ENCODE results near the gene TNIP3. TPM values are rescaled to one million over a fixed set of nuclear protein-coding genes. Genes with fewer than 3 reads are reported as not detected.
"Not testable (repeated sequence)": the region's sequence is repeated elsewhere in the genome, so short reads cannot be mapped to it uniquely, and the experiment has no call there.

Gene TNIP3
- total RNA-seq (under 1 TPM; 0.19 to 0.48 TPM), polyA plus RNA-seq (under 1 TPM in 1 of 2 donors, not detected in 1; 0.88 TPM)
- long read RNA-seq, donor 1, partial matches to known transcripts: 0 of 1 reads
- long read RNA-seq, donor 1, other reads (novel, unspliced or antisense): 1 of 1 reads
- long read RNA-seq, donor 2: 0 reads

GRCh38 chr4:121164291-121164690, at the start of gene TNIP3:
Gene TNIP3, minus strand, starts transcription at chr4:121164321. Its CDS starts 196 bp downstream, at chr4:121164125.
- ATAC-seq (ENCODE audit: low FRiP score) (no peak), DNase-seq (no peak)
- Histone ChIP-seq H3K4me3 (ENCODE audit: low read length in 2 of 2) (no peak within 1 kb of the TSS), H3K27ac (ENCODE audit: low read depth in 1 of 2, low read length in 2 of 2) (no peak within 1 kb of the TSS), H3K4me1 (ENCODE audit: control insufficient read depth in 1 of 2, insufficient read depth in 2 of 2, low read length in 2 of 2) (no peaks in the 10 kb centered on the region), H3K27me3 (ENCODE audit: control insufficient read depth in 1 of 2, insufficient read depth in 2 of 2, low read length in 1 of 2) (no peaks in the 10 kb centered on the region), H3K9me3 (ENCODE audit: control insufficient read depth, low read length) (no peaks in the 10 kb centered on the region), H3K36me3 (ENCODE audit: control insufficient read depth in 1 of 2, insufficient read depth in 2 of 2, low read length in 1 of 2) (no peaks in the 10 kb centered on the region)
- intact Hi-C loops (cut with DNase I): no loop called here
- 73 to 76% methylated on average over 4 of the region's 4 CpGs for WGBS, 2 donors

GRCh38 chr4:121212806-121213205, 48.7 kb upstream of the TNIP3 start:
- ATAC-seq (ENCODE audit: low FRiP score) (no peak), DNase-seq (no peak)
- H3K4me3 ChIP-seq (ENCODE audit: low read length in 2 of 2): no peak overlapping the region
- no peaks in the 10 kb centered on the region for H3K9me3 ChIP-seq (ENCODE audit: control insufficient read depth, low read length)
- no peaks in the 10 kb centered on the region for H3K27me3 ChIP-seq (ENCODE audit: control insufficient read depth in 1 of 2, insufficient read depth in 2 of 2, low read length in 1 of 2)
- no peaks in the 10 kb centered on the region for H3K4me1 ChIP-seq (ENCODE audit: control insufficient read depth in 1 of 2, insufficient read depth in 2 of 2, low read length in 2 of 2)
- intact Hi-C loops (cut with DNase I): no loop called here
- 13 to 17% methylated on average over 2 of the region's 2 CpGs for WGBS, 2 donors
- H3K27ac ChIP-seq (ENCODE audit: low read depth in 1 of 2, low read length in 2 of 2): no peak overlapping the region
- no peaks in the 10 kb centered on the region for H3K36me3 ChIP-seq (ENCODE audit: control insufficient read depth in 1 of 2, insufficient read depth in 2 of 2, low read length in 1 of 2)

- intact Hi-C loops (cut with DNase I): no loop called here
- DNase-seq (no peak), ATAC-seq (ENCODE audit: low FRiP score) (no peak)
- no peaks in the 10 kb centered on the region for H3K27me3 ChIP-seq (ENCODE audit: control insufficient read depth in 1 of 2, insufficient read depth in 2 of 2, low read length in 1 of 2)
- no peak overlapping the region for H3K27ac ChIP-seq (ENCODE audit: low read depth in 1 of 2, low read length in 2 of 2)
- H3K4me1 ChIP-seq (ENCODE audit: control insufficient read depth in 1 of 2, insufficient read depth in 2 of 2, low read length in 2 of 2): no peaks in the 10 kb centered on the region
- WGBS, 2 donors: 19 to 45% methylated on average over 1 of the region's 1 CpG
- H3K9me3 ChIP-seq (ENCODE audit: control insufficient read depth, low read length): no peaks in the 10 kb centered on the region
- H3K36me3 ChIP-seq (ENCODE audit: control insufficient read depth in 1 of 2, insufficient read depth in 2 of 2, low read length in 1 of 2): no peaks in the 10 kb centered on the region
- no peak overlapping the region for H3K4me3 ChIP-seq (ENCODE audit: low read length in 2 of 2)
Measured at GRCh38 chr4:121209171-121209570, 45.0 kb upstream of the TNIP3 start.

- H3K27me3 ChIP-seq (ENCODE audit: control insufficient read depth in 1 of 2, insufficient read depth in 2 of 2, low read length in 1 of 2): no peaks in the 10 kb centered on the region
- DNase-seq (no peak), ATAC-seq (ENCODE audit: low FRiP score) (no peak)
- no peaks in the 10 kb centered on the region for H3K36me3 ChIP-seq (ENCODE audit: control insufficient read depth in 1 of 2, insufficient read depth in 2 of 2, low read length in 1 of 2)
- intact Hi-C loops (cut with DNase I): no loop called here
- 80 to 83% methylated on average over 4 of the region's 4 CpGs for WGBS, 2 donors
- H3K27ac ChIP-seq (ENCODE audit: low read depth in 1 of 2, low read length in 2 of 2): no peak overlapping the region
- H3K4me3 ChIP-seq (ENCODE audit: low read length in 2 of 2): no peak overlapping the region
- H3K9me3 ChIP-seq (ENCODE audit: control insufficient read depth, low read length): no peaks in the 10 kb centered on the region
- H3K4me1 ChIP-seq (ENCODE audit: control insufficient read depth in 1 of 2, insufficient read depth in 2 of 2, low read length in 2 of 2): no peaks in the 10 kb centered on the region
Measured at GRCh38 chr4:121208244-121209007, 44.3 kb upstream of the TNIP3 start.

GRCh38 chr4:121205777-121206176, 41.7 kb upstream of the TNIP3 start:
- ATAC-seq (ENCODE audit: low FRiP score); H3K36me3 ChIP-seq (ENCODE audit: control insufficient read depth in 1 of 2, insufficient read depth in 2 of 2, low read length in 1 of 2); H3K27ac ChIP-seq (ENCODE audit: low read depth in 1 of 2, low read length in 2 of 2); H3K4me1 ChIP-seq (ENCODE audit: control insufficient read depth in 1 of 2, insufficient read depth in 2 of 2, low read length in 2 of 2); DNase-seq; H3K27me3 ChIP-seq (ENCODE audit: control insufficient read depth in 1 of 2, insufficient read depth in 2 of 2, low read length in 1 of 2); H3K4me3 ChIP-seq (ENCODE audit: low read length in 2 of 2); intact Hi-C loops (cut with DNase I); H3K9me3 ChIP-seq (ENCODE audit: control insufficient read depth, low read length): not testable (repeated sequence)
- 92 to 96% methylated on average over 3 of the region's 3 CpGs for WGBS, 2 donors

GRCh38 chr4:121200795-121201472, 36.8 kb upstream of the TNIP3 start:
- no peak overlapping the region for H3K27ac ChIP-seq (ENCODE audit: low read depth in 1 of 2, low read length in 2 of 2)
- no peaks in the 10 kb centered on the region for H3K36me3 ChIP-seq (ENCODE audit: control insufficient read depth in 1 of 2, insufficient read depth in 2 of 2, low read length in 1 of 2)
- H3K27me3 ChIP-seq (ENCODE audit: control insufficient read depth in 1 of 2, insufficient read depth in 2 of 2, low read length in 1 of 2): no peaks in the 10 kb centered on the region
- no peak overlapping the region for H3K4me3 ChIP-seq (ENCODE audit: low read length in 2 of 2)
- WGBS, 2 donors: 67 to 74% methylated on average over 3 of the region's 3 CpGs
- no peaks in the 10 kb centered on the region for H3K4me1 ChIP-seq (ENCODE audit: control insufficient read depth in 1 of 2, insufficient read depth in 2 of 2, low read length in 2 of 2)
- ATAC-seq (ENCODE audit: low FRiP score): no peak
- H3K9me3 ChIP-seq (ENCODE audit: control insufficient read depth, low read length): no peaks in the 10 kb centered on the region
- DNase-seq: no peak
- intact Hi-C loops (cut with DNase I): no loop called here

- H3K27me3 ChIP-seq (ENCODE audit: control insufficient read depth in 1 of 2, insufficient read depth in 2 of 2, low read length in 1 of 2): no peaks in the 10 kb centered on the region
- 73 to 75% methylated on average over 10 of the region's 10 CpGs for WGBS, 2 donors
- ATAC-seq (ENCODE audit: low FRiP score): peak; percentile 33
- H3K27ac ChIP-seq (ENCODE audit: low read depth in 1 of 2, low read length in 2 of 2): no peak overlapping the region
- no peaks in the 10 kb centered on the region for H3K4me1 ChIP-seq (ENCODE audit: control insufficient read depth in 1 of 2, insufficient read depth in 2 of 2, low read length in 2 of 2)
- no peak for DNase-seq
- H3K4me3 ChIP-seq (ENCODE audit: low read length in 2 of 2): no peak overlapping the region
- H3K9me3 ChIP-seq (ENCODE audit: control insufficient read depth, low read length): no peaks in the 10 kb centered on the region
- intact Hi-C loops (cut with DNase I): no loop called here
- no peaks in the 10 kb centered on the region for H3K36me3 ChIP-seq (ENCODE audit: control insufficient read depth in 1 of 2, insufficient read depth in 2 of 2, low read length in 1 of 2)
Measured at GRCh38 chr4:121199742-121200561, 35.8 kb upstream of the TNIP3 start.

GRCh38 chr4:121198251-121198650, 34.1 kb upstream of the TNIP3 start:
- ATAC-seq (ENCODE audit: low FRiP score): no peak
- DNase-seq: no peak
- Histone ChIP-seq H3K27ac (ENCODE audit: low read depth in 1 of 2, low read length in 2 of 2) (no peak overlapping the region), H3K36me3 (ENCODE audit: control insufficient read depth in 1 of 2, insufficient read depth in 2 of 2, low read length in 1 of 2) (no peaks in the 10 kb centered on the region), H3K4me3 (ENCODE audit: low read length in 2 of 2) (no peak overlapping the region), H3K4me1 (ENCODE audit: control insufficient read depth in 1 of 2, insufficient read depth in 2 of 2, low read length in 2 of 2) (no peaks in the 10 kb centered on the region), H3K9me3 (ENCODE audit: control insufficient read depth, low read length) (no peaks in the 10 kb centered on the region), H3K27me3 (ENCODE audit: control insufficient read depth in 1 of 2, insufficient read depth in 2 of 2, low read length in 1 of 2) (no peaks in the 10 kb centered on the region)
- intact Hi-C loops (cut with DNase I): no loop called here
